Neuronal stem cell (in vitro differentiated cells): ENCODE measurements around the gene FOSL2. TPM values are rescaled to one million over a fixed set of nuclear protein-coding genes. Genes with fewer than 3 reads are reported as not detected.

Source experiments
- DNase-seq: peaks from one replicate; pipeline ENCODE4 v3.0.0-alpha.2; 2013; ENCODE audit warnings: low spot score
- H2AFZ ChIP-seq: one replicate; pipeline ENCODE4 v1.6.1; 2013; ENCODE audit warnings: mild to moderate bottlenecking, low read length, inconsistent platforms
- H2AK5ac ChIP-seq: 2 replicates; pipeline ENCODE4 v1.6.1; 2013; ENCODE audit warnings: low read depth, mild to moderate bottlenecking, inconsistent platforms, low read length, moderate library complexity, mixed read lengths
- H2BK120ac ChIP-seq: 2 replicates; pipeline ENCODE4 v1.6.1; 2013; ENCODE audit warnings: low read depth, mild to moderate bottlenecking, inconsistent platforms, low read length, moderate library complexity, mixed read lengths
- H2BK12ac ChIP-seq: one replicate; pipeline ENCODE4 v1.6.1; 2013; ENCODE audit warnings: low read length, inconsistent platforms
- H2BK15ac ChIP-seq: 2 replicates; pipeline ENCODE4 v1.6.1; 2013; ENCODE audit warnings: mild to moderate bottlenecking, low read length, inconsistent platforms, mixed read lengths
- H2BK5ac ChIP-seq: one replicate; pipeline ENCODE4 v1.6.1; 2013; ENCODE audit warnings: inconsistent platforms, mild to moderate bottlenecking, low read length, moderate library complexity
- H3K14ac ChIP-seq: one replicate; pipeline ENCODE4 v1.6.1; 2013; ENCODE audit warnings: low read length, inconsistent platforms
- H3K18ac ChIP-seq: 2 replicates; pipeline ENCODE4 v1.6.1; 2013; ENCODE audit warnings: low read length, inconsistent platforms
- H3K23ac ChIP-seq: 2 replicates; pipeline ENCODE4 v1.6.1; 2013; ENCODE audit warnings: low read depth, mild to moderate bottlenecking, mixed read lengths, low read length, inconsistent platforms; ENCODE audit not compliant: poor library complexity
- H3K27ac ChIP-seq: replicated peaks from 3 replicates; pipeline ENCODE4 v1.5.1; 2013; ENCODE audit warnings: low read length, inconsistent platforms
- H3K27me3 ChIP-seq, 3 experiments: 2 replicates each; pipeline ENCODE4 v1.6.1; 2013; ENCODE audit warnings: low read length in 3 of 3, mild to moderate bottlenecking in 2 of 3, inconsistent platforms in 1 of 3, low read depth in 1 of 3, mixed read lengths in 1 of 3, moderate library complexity in 1 of 3; ENCODE audit not compliant: control insufficient read depth in 3 of 3, insufficient read depth in 3 of 3
- H3K36me3 ChIP-seq, 2 donors: replicated peaks in 1 of 2; 2 replicates each; pipeline ENCODE4 v1.6.1; 2013; ENCODE audit warnings: low read length in 2 of 2; ENCODE audit not compliant: control insufficient read depth in 2 of 2, insufficient read depth in 2 of 2
- H3K4ac ChIP-seq: 2 replicates; pipeline ENCODE4 v1.6.1; 2013; ENCODE audit warnings: inconsistent platforms, mild to moderate bottlenecking, low read length, moderate library complexity
- H3K4me1 ChIP-seq, 2 donors: 1 replicate in 1 of 2; 2 replicates in 1 of 2; pipeline ENCODE4 v1.6.1; 2013; ENCODE audit warnings: low read length in 2 of 2, low read depth in 1 of 2; ENCODE audit not compliant: control insufficient read depth in 2 of 2, insufficient read depth in 1 of 2
- H3K4me2 ChIP-seq: one replicate; pipeline ENCODE4 v1.6.1; 2013; ENCODE audit warnings: mild to moderate bottlenecking, low read length, inconsistent platforms; ENCODE audit not compliant: insufficient read depth, poor library complexity, severe bottlenecking
- H3K4me3 ChIP-seq, 2 donors: 2 replicates each; pipeline ENCODE4 v1.5.1; 2013; ENCODE audit warnings: low read length in 2 of 2, mild to moderate bottlenecking in 2 of 2, inconsistent platforms in 1 of 2, moderate library complexity in 1 of 2
- H3K79me1 ChIP-seq: one replicate; pipeline ENCODE4 v1.6.1; 2013; ENCODE audit warnings: low read depth, mild to moderate bottlenecking, inconsistent platforms, low read length, moderate library complexity
- H3K9ac ChIP-seq: one replicate; pipeline ENCODE4 v1.6.1; 2013; ENCODE audit warnings: mild to moderate bottlenecking, low read depth, low read length, inconsistent platforms; ENCODE audit not compliant: poor library complexity
- H3K9me3 ChIP-seq, 2 donors: replicated peaks in 1 of 2; 2 replicates each; pipeline versions ENCODE3 to v1.6.1; 2013; ENCODE audit warnings: low read length in 2 of 2, mild to moderate bottlenecking in 2 of 2, inconsistent platforms in 1 of 2, low read depth in 1 of 2, mixed read lengths in 1 of 2, moderate library complexity in 1 of 2; ENCODE audit not compliant: control insufficient read depth in 2 of 2, insufficient read depth in 1 of 2
- H4K8ac ChIP-seq: one replicate; pipeline ENCODE4 v1.6.1; 2013; ENCODE audit warnings: low read depth, mild to moderate bottlenecking, inconsistent platforms, low read length, moderate library complexity
- H4K91ac ChIP-seq: one replicate; pipeline ENCODE4 v1.6.1; 2013; ENCODE audit warnings: low read length, low read depth, mild to moderate bottlenecking, inconsistent platforms; ENCODE audit not compliant: poor library complexity
- WGBS, 2 donors: extraction: QIAGEN DNeasy Blood & Tissue Kit; methylation state at CpG; one replicate each; pipeline ENCODE4 v1.1.7; 2013; ENCODE audit warnings: missing lambda C conversion rate in 2 of 2, mixed read lengths in 1 of 2; ENCODE audit not compliant: insufficient read length in 2 of 2, insufficient replicate concordance in 1 of 2; ENCODE audit errors: extremely low coverage in 2 of 2; 5-methylcytosine and 5-hydroxymethylcytosine counted together
- small RNA-seq: library from polyadenylated mRNA; stranded (forward); fragments of <200 nt; extraction: miRNeasy Mini kit (QIAGEN cat#:217004); gene quantifications from one replicate; pipeline ENCODE3, GENCODE V24; 2013; ENCODE audit not compliant: insufficient read depth

The FOSL2 gene

DNA sequence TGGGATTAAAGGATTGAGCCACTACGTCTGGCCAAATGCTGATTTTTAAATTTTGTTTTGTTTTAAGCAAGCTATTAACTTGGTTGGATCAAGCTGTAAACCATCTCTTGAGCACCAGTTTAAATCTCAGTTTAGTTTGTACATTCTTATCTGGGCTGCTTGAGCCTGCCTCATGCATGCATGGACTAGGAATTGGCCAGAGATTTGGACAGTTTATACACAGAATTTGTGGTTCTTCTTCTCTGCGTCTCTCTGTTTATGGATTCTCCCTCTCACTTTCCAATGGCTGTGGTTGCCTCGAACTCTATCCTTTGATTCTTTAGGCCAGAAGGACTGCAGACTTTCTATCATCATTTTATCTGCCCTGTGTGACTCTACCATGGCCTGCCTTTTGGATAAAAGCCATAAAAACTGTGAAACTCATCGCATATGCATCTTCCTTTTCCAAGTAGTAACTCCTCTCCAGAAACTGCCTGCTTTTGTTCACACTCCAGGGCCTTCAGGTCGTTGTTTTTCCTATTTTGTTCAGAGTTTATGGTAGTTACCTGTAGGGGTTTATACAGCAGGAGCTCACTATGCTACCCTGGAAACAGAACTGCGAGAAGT, 70.7 kb downstream of the FOSL2 start:
- Histone ChIP-seq H3K18ac (no peak overlapping the region), H2BK120ac (no peak overlapping the region), H3K23ac (no peak overlapping the region), H4K8ac (no peak overlapping the region), H3K4me1 (no peaks in the 10 kb centered on the region), H2AK5ac (no peak overlapping the region), H4K91ac (no peak overlapping the region), H3K36me3 (no peaks in the 10 kb centered on the region), H3K9me3 (peaks cover 0 to 4% of the 10 kb centered on the region in 2 donors), H2BK5ac (no peak overlapping the region), H3K14ac (no peak overlapping the region), H2BK15ac (no peak overlapping the region), H3K27ac (no peak overlapping the region), H3K4me3 (no peak overlapping the region), H3K4ac (no peak overlapping the region), H3K4me2 (no peak overlapping the region), H3K27me3 (peaks cover 0 to 4% (median 0%) of the 10 kb centered on the region in 3 experiments), H2BK12ac (no peak overlapping the region), H3K79me1 (no peaks in the 10 kb centered on the region), H3K9ac (no peak overlapping the region), H2AFZ (no peak overlapping the region)
- DNase-seq, result no peak
- no CpG with 5 or more reads among the region's 6 CpGs for WGBS, 2 donors

GRCh38 chr2:28463893-28464292, 71.2 kb downstream of the FOSL2 start:
- no peak overlapping the region for H3K18ac ChIP-seq
- no peak overlapping the region for H3K4me2 ChIP-seq
- no peak overlapping the region for H2BK120ac ChIP-seq
- no peaks in the 10 kb centered on the region for H3K36me3 ChIP-seq
- H3K9ac ChIP-seq, result no peak overlapping the region
- H3K79me1 ChIP-seq, result no peaks in the 10 kb centered on the region
- no peak overlapping the region for H4K91ac ChIP-seq
- WGBS, 2 donors, result no CpG with 5 or more reads among the region's 4 CpGs
- H3K27me3 ChIP-seq, result peaks cover 0 to 7% (median 0%) of the 10 kb centered on the region in 3 experiments
- no peak for DNase-seq
- no peak overlapping the region for H2BK12ac ChIP-seq
- no peak overlapping the region for H3K23ac ChIP-seq
- no peak overlapping the region for H2BK15ac ChIP-seq
- H2AK5ac ChIP-seq, result no peak overlapping the region
- H2AFZ ChIP-seq, result no peak overlapping the region
- H2BK5ac ChIP-seq, result no peak overlapping the region
- H3K4ac ChIP-seq, result no peak overlapping the region
- H3K4me3 ChIP-seq, result no peak overlapping the region
- no peak overlapping the region for H4K8ac ChIP-seq
- peaks cover 0 to 4% of the 10 kb centered on the region in 2 donors for H3K9me3 ChIP-seq
- no peak overlapping the region for H3K14ac ChIP-seq
- H3K27ac ChIP-seq, result no peak overlapping the region
- no peaks in the 10 kb centered on the region for H3K4me1 ChIP-seq

DNA sequence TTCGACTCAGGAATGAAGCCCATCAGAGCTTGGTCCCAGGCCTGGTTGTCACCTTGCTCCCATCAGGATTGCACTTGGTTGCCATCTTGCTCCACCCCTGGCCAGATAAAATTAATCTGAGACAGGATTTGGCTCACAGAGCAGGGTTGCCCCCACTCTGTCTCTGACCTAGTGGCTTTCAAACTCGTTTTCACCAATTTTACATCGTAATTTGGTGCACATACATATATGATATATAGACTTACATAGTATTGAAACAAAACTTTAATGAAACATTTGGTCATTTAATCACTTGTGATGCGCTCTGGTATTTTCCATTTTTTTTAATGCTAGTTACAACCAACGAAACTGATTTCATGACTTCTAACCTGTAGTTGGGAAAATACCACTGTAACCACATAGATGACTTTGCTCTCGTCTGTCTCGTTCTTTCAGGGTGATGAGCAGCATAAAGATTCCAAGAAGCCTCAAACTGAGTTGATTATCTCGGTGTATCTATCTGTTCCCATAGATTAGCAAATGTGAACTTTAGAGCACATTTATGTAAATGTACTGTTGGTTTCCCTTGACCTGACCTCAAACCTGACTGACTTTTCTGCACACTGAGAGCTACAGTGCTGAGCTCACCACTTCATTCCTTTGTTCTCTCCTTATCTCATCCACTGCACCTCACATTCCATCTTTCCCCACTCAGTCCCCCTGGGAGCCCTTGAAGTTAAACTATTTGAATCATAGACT, 72.7 kb downstream of the FOSL2 start:
- Histone ChIP-seq H3K4me2 (no peak overlapping the region), H2BK120ac (no peak overlapping the region), H2AFZ (no peak overlapping the region), H3K9me3 (peaks cover 0 to 4% of the 10 kb centered on the region in 2 donors), H2AK5ac (no peak overlapping the region), H3K14ac (no peak overlapping the region), H3K4ac (no peak overlapping the region), H3K36me3 (no peaks in the 10 kb centered on the region), H3K18ac (no peak overlapping the region), H3K9ac (no peak overlapping the region), H2BK12ac (no peak overlapping the region), H2BK5ac (no peak overlapping the region), H4K8ac (no peak overlapping the region), H3K4me3 (no peak overlapping the region), H2BK15ac (no peak overlapping the region), H3K23ac (no peak overlapping the region), H3K79me1 (no peaks in the 10 kb centered on the region), H3K27ac (no peak overlapping the region), H4K91ac (no peak overlapping the region), H3K27me3 (peaks cover 0 to 10% (median 0%) of the 10 kb centered on the region in 3 experiments), H3K4me1 (no peaks in the 10 kb centered on the region)
- no peak for DNase-seq
- WGBS, 2 donors, result no CpG with 5 or more reads among the region's 8 CpGs

Small RNA genes lying within 50 kb of the gene (small RNA-seq; reads per million reads assigned to genes)
- gene AC104695.3, result 1.6 reads per million
- not detected for gene SNRPGP7
